SHP77 (cell line): ENCODE results near the gene HYOU1.
"Not testable (repeated sequence)": the region's sequence is repeated elsewhere in the genome, so short reads cannot be mapped to it uniquely, and the experiment has no call there.

Experiments used
- DNase-seq, 2 experiments: peaks; one replicate each; lab custom pipeline; 2025; lab: John Stamatoyannopoulos, UW

The HYOU1 gene

DNA sequence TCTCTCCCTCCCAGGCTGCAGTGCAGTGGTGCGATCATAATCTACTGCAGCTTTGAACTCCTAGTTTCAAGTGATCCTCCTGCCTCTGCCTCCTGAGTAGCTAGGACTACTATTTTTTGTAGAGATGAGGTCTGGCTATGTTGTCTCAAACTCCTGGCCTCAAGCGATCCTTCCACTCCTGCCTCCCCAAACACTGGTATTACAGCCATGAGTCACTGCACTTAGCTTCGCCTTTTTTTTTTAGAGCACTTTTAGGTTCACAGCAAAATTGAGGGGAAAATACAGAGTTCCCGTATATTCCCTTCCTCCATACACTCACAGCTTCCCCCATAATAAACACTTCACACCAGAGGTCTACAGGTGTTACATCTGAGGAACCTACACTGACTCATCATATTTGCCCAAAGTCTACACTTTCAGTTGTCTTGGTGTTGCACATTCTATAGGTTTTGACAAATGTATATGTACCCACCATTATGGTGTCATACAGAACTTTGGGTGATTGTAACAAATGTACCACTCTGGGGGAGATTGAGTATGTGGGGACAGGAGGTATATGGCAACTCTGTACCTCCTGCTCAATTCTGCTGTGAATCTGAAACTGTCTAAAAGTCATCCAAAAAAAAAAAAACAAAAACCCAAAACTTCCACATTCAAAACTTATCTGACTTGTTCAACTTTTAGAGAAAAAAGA is 15.0 kb downstream of the HYOU1 start:
- no peak for DNase-seq

- not testable (repeated sequence) for DNase-seq
Observed at GRCh38 chr11:119039471-119039870, 17.5 kb downstream of the HYOU1 start.

GRCh38 chr11:119038884-119039283 is 18.1 kb downstream of the HYOU1 start:
- DNase-seq = no peak

DNA sequence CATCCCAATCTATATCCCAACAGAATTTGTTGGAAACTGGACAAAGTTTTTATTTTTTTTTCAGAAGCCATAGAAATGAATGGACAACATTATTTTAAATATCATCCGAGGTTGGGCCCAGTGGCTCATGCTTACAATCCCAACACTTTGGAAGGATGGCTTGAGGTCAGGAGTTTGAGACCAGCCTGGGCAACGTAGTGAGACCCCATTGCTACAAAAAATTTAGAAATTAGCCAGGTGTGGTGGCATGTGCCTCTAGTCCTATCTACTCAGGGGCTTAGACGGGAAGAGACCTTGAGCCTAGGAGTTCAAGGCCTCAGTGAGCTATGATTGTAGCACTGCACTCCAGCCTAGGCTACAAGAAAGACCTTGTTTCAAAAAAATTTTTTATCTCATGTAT is 22.2 kb downstream of the HYOU1 start:
- no peak for DNase-seq

DNA sequence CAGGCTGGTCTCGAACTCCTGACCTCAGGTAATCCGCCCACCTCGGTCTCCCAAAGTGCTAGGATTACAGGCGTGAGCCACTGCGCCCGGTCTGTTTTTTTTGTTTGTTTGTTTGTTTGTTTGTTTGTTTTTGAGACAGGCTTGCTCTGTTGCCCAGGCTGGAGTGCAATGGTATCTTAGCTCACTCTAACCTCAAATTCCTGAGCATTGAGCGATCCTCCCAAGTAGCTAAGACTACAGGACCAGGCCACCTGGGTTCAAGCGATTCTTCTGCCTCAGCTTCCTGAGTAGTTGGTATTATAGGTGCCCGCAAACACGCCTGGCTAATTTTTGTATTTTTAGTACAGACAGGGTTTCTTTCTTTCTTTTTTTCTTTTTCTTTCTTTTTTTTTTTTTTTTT is 23.6 kb downstream of the HYOU1 start:
- DNase-seq = not testable (repeated sequence)

- DNase-seq = no peak
Observed at GRCh38 chr11:119031912-119032280, 25.1 kb downstream of the HYOU1 start.

- DNase-seq = peak; percentile 95 to 99
Observed at GRCh38 chr11:119030329-119031047, 26.5 kb downstream of the HYOU1 start, which contains the start of gene SLC37A4. TSS of gene SLC37A4 (minus strand) at chr11:119030877.

DNA sequence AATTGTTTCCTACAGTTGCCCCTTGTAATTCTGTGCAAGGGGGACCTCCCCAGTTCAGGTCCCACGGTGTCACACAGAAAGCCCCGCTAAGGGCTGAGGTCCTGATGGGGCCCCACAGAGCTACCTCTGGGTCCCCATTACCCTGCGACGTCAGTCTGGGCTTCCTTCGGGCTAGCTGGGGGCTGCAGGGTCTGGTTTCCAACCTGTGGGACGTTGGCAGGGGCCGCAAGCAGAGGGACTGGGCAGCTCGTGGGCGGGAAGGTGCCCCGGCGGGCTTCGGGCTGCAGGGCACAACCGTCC is 27.0 kb downstream of the HYOU1 start:
- DNase-seq = no peak

- no peak for DNase-seq
Observed at GRCh38 chr11:119029340-119030028, 27.5 kb downstream of the HYOU1 start.

GRCh38 chr11:119029069-119029339 is 28.0 kb downstream of the HYOU1 start:
- no peak for DNase-seq

DNA sequence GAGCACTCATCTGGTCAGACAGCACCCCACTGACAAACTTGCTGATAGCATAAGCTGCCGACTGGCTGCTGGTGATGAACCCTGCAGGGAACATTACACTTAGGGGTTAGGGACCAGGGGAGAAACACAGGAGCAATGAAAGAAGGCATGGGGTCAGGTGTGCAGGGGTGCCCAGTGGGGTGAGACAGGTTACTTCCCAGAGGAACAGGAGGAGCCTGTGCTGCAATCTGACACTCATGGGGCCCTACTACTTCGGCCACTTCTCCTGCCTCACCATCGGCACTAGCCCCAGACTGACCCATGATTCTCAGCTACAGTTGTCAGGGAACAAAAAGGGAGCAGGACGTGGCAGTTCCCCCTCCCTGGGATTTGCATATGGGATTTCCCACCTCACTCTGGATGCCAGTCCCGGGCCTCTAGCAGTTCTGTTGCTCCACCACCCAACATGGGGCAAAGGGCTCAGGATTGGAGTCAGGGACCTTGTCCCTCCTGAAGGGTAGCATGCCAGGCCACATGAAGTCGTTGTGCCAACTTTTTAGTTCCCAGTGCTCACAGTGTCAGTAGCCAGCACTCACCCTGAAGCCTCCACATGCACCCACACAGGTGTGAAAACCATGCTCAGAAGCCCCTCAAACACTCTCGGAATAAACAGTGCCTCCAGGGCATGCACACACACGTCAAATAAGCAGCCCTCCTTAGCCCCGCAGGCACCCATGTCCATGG is 28.5 kb downstream of the HYOU1 start:
- no peak for DNase-seq

DNA sequence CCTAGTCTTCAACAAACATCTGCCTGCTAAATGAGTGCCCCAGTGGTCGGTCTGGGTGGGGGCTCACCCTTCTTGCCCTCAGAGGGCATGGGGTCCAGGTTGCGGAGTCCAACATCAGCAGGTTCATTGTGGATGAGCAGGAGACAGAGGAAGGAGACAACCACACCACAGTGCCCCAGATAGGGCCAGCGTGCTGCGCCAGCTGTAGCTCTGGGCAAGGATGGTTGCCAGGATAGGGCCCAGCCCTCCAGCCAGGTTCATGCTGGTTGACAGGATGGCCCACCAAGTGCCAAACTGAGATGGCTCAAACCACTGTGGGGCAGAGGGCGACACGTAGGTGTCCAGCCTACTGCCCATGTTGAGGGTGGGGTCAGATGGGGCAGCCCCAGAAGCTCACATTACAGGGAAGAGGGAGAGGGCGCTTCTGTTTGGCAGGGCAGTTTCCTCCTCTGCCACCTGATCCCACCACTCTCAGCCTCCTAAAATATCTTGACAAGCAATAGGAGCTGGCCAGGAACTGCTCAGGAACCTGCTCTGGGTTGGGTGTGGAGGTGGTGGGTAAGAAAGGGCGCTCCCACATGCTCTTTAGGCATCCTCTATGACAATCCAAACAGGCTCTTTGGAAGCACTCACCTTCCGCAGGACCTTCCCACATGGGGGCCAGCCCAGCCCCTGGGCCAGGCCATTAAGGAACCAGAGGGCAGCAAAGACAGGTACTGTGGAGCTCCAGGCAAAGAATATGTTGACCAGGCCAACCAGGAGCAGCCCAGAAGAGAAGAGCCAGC is 29.3 kb downstream of the HYOU1 start:
- no peak for DNase-seq

- no peak for DNase-seq
Observed at GRCh38 chr11:119026970-119027369, 30.0 kb downstream of the HYOU1 start.

DNA sequence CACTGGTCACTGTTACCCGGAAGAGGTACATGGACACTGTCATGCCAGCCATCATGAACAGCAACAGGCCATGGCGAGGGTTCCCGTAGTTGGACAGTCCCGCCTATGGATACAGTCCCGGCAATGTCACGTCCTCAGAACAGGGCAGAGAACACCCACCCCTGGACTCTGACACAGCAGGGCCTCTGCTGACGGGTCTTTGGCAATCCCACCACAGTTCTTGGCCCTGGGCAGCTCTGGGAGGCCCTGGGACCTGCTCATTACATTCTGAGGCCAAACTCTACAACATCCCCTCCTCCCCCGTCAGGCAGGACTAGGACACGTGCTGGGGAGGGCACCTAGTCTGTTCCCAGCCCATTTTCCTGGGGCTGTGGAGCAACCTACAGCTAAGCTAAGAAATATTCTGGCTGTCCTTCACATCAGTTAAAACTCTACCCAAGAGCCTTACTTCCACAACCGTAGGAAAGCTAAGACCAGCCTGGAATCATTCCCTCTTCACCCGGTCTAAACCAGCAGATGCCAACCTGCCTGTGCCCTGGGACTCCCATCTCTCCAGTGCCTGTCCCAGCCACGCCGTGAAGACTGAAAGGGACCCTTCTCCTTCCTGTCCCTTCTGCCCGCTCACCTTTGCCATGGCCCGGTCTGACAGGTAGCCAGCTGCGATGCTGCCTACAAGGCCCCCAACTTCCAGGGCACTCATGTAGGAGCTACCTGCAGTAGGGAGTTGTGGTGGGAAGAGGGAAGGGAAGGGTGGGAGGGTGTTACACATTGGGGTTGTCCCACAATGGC is 30.8 kb downstream of the HYOU1 start:
- no peak for DNase-seq

DNA sequence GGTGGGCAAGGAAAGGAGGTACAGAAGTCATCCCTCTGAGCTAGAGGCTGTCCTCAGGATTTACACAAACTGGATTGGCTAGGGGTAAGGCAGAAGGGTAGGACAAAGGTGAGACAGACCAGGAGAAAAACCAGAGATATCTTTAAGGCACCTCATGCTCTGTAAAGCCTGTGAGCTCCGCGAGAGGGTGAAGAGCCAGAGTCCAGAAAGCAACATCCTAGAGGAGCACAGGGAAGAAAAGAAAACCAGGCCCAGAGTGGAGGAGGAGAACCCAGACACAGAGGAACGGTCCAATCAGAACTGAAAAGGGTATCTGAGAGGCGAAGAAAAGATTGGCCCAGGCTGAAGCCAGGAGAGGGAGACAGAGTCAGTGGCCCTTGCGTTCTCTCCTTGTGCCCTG is 31.5 kb downstream of the HYOU1 start:
- DNase-seq = no peak

- DNase-seq = no peak
Observed at GRCh38 chr11:119025099-119025473, 31.9 kb downstream of the HYOU1 start.

GRCh38 chr11:119024430-119025098 is 32.4 kb downstream of the HYOU1 start:
- no peak for DNase-seq

GRCh38 chr11:119023741-119024140 is 33.3 kb downstream of the HYOU1 start:
- no peak for DNase-seq

- no peak for DNase-seq
Observed at GRCh38 chr11:119021631-119022030, 35.4 kb downstream of the HYOU1 start.

- no peak for DNase-seq
Observed at GRCh38 chr11:119019996-119020395, 37.0 kb downstream of the HYOU1 start.
